Loucy (cell line): ENCODE results near the gene RNF157.

ENCODE experiments used
- H2AFZ ChIP-seq: fragments of 200-600 bp; sonication (generic); 2 replicates; pipeline ENCODE4 v1.6.0; 2016; ENCODE audit warnings: antibody characterized with exemption, mild to moderate bottlenecking, low read length, moderate library complexity
- H3F3A ChIP-seq: fragments of 200-600 bp; 2 replicates; pipeline ENCODE4 v1.6.0; 2016; ENCODE audit warnings: antibody characterized with exemption, low read depth, mild to moderate bottlenecking
- H3K27me3 ChIP-seq: fragments of 200-600 bp; sonication (generic); 2 replicates; pipeline ENCODE4 v1.6.1; 2014; ENCODE audit warnings: low read length, mild to moderate bottlenecking; ENCODE audit not compliant: insufficient read depth, poor library complexity, severe bottlenecking
- H3K36me3 ChIP-seq: fragments of 200-600 bp; sonication (generic); 2 replicates; pipeline ENCODE4 v1.6.1; 2016; ENCODE audit warnings: low read length; ENCODE audit not compliant: insufficient read depth
- H3K4me1 ChIP-seq: fragments of 200-600 bp; sonication (generic); 2 replicates; pipeline ENCODE4 v1.5.1; 2014; ENCODE audit warnings: low read length, mild to moderate bottlenecking; ENCODE audit not compliant: insufficient read depth, poor library complexity, severe bottlenecking
- H3K4me2 ChIP-seq: fragments of 200-600 bp; sonication (generic); 2 replicates; pipeline ENCODE4 v1.6.0; 2014; ENCODE audit warnings: antibody characterized with exemption, low read length, low read depth, mild to moderate bottlenecking; ENCODE audit not compliant: poor library complexity, severe bottlenecking
- H3K4me3 ChIP-seq: fragments of 200-600 bp; sonication (generic); 2 replicates; pipeline ENCODE4 v1.5.1; 2014; ENCODE audit warnings: low read length, mild to moderate bottlenecking, mixed read lengths; ENCODE audit not compliant: poor library complexity, severe bottlenecking
- H3K79me2 ChIP-seq: fragments of 200-600 bp; sonication (generic); 2 replicates; pipeline ENCODE4 v1.6.1; 2014; ENCODE audit warnings: low read length; ENCODE audit not compliant: insufficient read depth
- H3K9ac ChIP-seq: fragments of 200-600 bp; sonication (generic); 2 replicates; pipeline ENCODE4 v1.6.0; 2014; ENCODE audit warnings: mild to moderate bottlenecking, low read depth, low read length, moderate library complexity; ENCODE audit not compliant: poor library complexity, severe bottlenecking
- H3K9me2 ChIP-seq: fragments of 200-600 bp; sonication (generic); replicated peaks from 2 replicates; pipeline ENCODE4 v1.6.1; 2016; ENCODE audit warnings: low read depth, low read length, mixed read lengths
- H3K9me3 ChIP-seq: fragments of 200-600 bp; sonication (generic); 2 replicates; pipeline ENCODE4 v1.6.1; 2014; ENCODE audit warnings: mild to moderate bottlenecking, antibody characterized with exemption, low read length, low read depth; ENCODE audit not compliant: insufficient read depth
- H4K20me1 ChIP-seq: fragments of 200-600 bp; sonication (generic); 2 replicates; pipeline ENCODE4 v1.6.0; 2014; ENCODE audit warnings: antibody characterized with exemption, low read length, mild to moderate bottlenecking; ENCODE audit not compliant: insufficient read depth, poor library complexity, severe bottlenecking
- CTCF ChIP-seq: fragments of 200-600 bp; sonication (generic); conservative IDR thresholded peaks from 2 replicates; pipeline ENCODE4 v1.5.1; 2014; ENCODE audit warnings: mild to moderate bottlenecking, antibody characterized with exemption, low read length
- EZH2phosphoT487 ChIP-seq: fragments of 200-600 bp; IDR thresholded peaks from 2 replicates; pipeline ENCODE4 v1.6.1; 2018; ENCODE audit warnings: antibody characterized with exemption, mild to moderate bottlenecking, moderate library complexity, borderline replicate concordance

The RNF157 gene

DNA sequence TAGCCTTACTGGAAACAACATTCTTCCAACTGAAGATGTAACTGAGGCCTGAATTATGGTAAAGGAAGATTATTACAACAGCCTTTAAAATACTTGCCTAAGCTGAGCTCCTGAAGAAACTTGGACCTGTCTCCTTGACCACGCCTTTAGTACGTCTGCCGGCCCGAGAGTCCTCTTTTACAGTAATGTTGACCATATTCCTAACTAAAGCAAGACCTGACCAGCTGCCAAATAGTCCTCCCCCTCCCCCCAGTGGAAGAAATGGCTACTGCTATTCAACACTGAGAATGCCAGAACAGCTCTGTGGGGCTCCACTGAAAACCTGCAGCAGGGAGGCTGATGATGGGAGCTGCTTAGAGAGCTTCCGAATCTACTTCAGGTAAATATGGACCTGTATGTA, 86.7 kb downstream of the RNF157 start:
- H3K4me1 ChIP-seq: no peaks in the 10 kb centered on the region
- no peaks in the 10 kb centered on the region for H3K36me3 ChIP-seq
- TF ChIP-seq CTCF (peak; percentile 25; the same call in 1 of the 2 replicates), EZH2phosphoT487 (no peak)

GRCh38 chr17:76153202-76153601, 87.1 kb downstream of the RNF157 start:
- H3K9ac ChIP-seq: no peak overlapping the region
- TF ChIP-seq CTCF (no peak), EZH2phosphoT487 (no peak)
- H4K20me1 ChIP-seq: no peaks in the 10 kb centered on the region
- H3K9me2 ChIP-seq: no peaks in the 10 kb centered on the region
- H3K4me2 ChIP-seq: no peak overlapping the region
- H3K79me2 ChIP-seq: no peaks in the 10 kb centered on the region
- H3K9me3 ChIP-seq: no peaks in the 10 kb centered on the region
- no peak overlapping the region for H2AFZ ChIP-seq
- no peaks in the 10 kb centered on the region for H3K4me1 ChIP-seq
- H3F3A ChIP-seq: no peaks in the 10 kb centered on the region
- no peaks in the 10 kb centered on the region for H3K36me3 ChIP-seq
- no peak overlapping the region for H3K4me3 ChIP-seq
- H3K27me3 ChIP-seq: no peaks in the 10 kb centered on the region

More for the DNA sequence above, 86.7 kb downstream of the RNF157 start:
- no peaks in the 10 kb centered on the region for H3F3A ChIP-seq
- no peaks in the 10 kb centered on the region for H3K27me3 ChIP-seq
- H2AFZ ChIP-seq: 0 out of 2 replicates have a peak overlapping the region, but pooled peaks have one; percentile 31
- H4K20me1 ChIP-seq: no peaks in the 10 kb centered on the region
- no peak overlapping the region for H3K4me2 ChIP-seq
- H3K4me3 ChIP-seq: no peak overlapping the region
- H3K9me3 ChIP-seq: no peaks in the 10 kb centered on the region
- no peaks in the 10 kb centered on the region for H3K79me2 ChIP-seq
- H3K9me2 ChIP-seq: no peaks in the 10 kb centered on the region
- H3K9ac ChIP-seq: no peak overlapping the region

DNA sequence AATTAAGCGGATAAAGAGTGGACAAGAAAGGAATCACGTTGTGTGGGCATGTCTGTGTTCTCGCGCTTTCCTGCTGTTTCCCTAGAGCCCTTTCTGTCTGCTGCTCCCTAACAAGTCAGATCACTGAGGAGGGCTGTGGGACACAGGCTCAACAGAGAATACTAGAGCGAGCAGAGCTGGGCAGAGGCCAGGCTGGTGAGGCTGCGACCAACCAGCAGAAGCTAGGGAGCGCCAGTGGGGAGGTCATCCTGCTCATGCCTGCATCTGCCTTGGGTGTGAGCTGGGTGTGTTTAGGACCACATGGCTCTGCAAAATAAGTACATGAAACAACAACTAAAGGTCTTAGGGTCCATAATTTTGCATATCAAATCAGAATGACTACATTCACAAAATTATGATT, 87.7 kb downstream of the RNF157 start:
- Histone ChIP-seq H3K9me2 (no peaks in the 10 kb centered on the region), H3K9ac (no peak overlapping the region), H3K4me1 (no peaks in the 10 kb centered on the region), H3F3A (no peaks in the 10 kb centered on the region), H3K27me3 (no peaks in the 10 kb centered on the region), H3K36me3 (no peaks in the 10 kb centered on the region), H3K79me2 (no peaks in the 10 kb centered on the region), H3K4me3 (no peak overlapping the region), H4K20me1 (no peaks in the 10 kb centered on the region), H3K4me2 (no peak overlapping the region), H2AFZ (no peak overlapping the region), H3K9me3 (no peaks in the 10 kb centered on the region)
- TF ChIP-seq EZH2phosphoT487 (no peak), CTCF (no peak)
